Muscle of arm (tissue), 12 donors: Measurements from ENCODE around the gene WNK2. TPM values are rescaled to one million over a fixed set of nuclear protein-coding genes. Genes with fewer than 3 reads are reported as not detected.

Experiments used
- DNase-seq: peaks from one replicate; pipeline ENCODE4 v3.0.0-alpha.2; 2013
- polyA plus RNA-seq, 12 donors: library from polyadenylated mRNA; unstranded; fragments of 120-200 nt; gene quantifications; one replicate each; pipeline ENCODE4 v1.2.1, GENCODE V29; 2013; ENCODE audit not compliant: insufficient read length in 12 of 12

Gene WNK2
- polyA plus RNA-seq, 12 donors, result 7.2 to 61.6 (median 13.9) TPM; not detected in 1

DNA sequence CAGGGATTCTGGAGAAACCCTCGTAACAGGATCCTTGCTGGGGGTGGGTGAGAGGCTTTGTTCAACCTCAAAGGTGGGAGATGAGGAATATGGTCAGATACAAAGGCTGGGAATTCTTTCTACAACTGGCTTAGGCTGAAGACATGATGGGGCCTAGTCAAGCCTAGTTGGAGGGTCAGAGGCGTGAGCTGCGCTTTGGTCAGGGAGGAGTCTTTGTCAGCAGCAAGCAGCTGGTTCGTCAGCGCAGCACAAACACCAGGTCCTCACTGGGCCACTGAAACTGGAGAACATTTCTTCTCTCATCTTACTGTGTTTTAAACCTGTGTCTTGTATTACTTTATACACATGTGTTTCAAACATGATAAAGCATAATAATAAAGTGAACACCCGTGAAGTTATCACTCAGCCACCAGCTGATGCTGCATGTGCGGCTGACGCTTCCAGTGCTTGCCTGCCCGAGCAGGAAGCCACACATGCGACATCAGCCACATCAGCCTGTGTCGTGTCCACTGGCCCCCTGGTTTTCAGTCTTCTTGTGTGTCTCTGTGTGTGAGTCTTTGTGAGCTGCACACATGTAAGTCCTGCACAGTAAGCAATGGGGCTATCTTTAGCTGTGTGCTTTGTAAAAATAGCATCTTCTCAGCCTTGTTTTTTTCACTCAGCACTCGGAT is 81.5 kb downstream of the WNK2 start:
- DNase-seq, result no peak

GRCh38 chr9:93265972-93266371 is 82.0 kb downstream of the WNK2 start:
- DNase-seq, result no peak

DNA sequence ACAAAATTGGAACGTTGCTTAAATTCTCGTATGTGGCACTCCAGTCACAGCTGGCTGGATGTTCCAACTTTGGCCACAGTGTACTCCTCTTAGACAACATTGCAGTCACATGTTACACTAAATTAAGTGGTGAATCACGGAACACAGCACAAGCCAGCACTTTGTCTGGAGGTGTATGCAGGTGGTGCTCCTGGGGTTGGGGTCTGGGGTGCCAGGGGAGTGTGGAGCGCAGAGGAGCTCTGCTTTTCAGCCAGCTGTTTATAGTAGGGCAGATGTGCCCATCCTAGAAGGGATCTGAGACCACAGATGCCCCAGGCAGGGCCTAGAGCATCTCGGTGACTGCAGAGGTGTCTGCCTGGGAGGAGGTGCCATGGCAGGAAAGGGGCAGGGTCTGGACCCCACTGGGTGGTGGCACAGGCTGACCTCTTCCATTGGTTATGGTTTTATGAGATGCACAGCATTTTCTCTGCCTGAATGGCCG is 82.6 kb downstream of the WNK2 start:
- DNase-seq, result no peak

DNA sequence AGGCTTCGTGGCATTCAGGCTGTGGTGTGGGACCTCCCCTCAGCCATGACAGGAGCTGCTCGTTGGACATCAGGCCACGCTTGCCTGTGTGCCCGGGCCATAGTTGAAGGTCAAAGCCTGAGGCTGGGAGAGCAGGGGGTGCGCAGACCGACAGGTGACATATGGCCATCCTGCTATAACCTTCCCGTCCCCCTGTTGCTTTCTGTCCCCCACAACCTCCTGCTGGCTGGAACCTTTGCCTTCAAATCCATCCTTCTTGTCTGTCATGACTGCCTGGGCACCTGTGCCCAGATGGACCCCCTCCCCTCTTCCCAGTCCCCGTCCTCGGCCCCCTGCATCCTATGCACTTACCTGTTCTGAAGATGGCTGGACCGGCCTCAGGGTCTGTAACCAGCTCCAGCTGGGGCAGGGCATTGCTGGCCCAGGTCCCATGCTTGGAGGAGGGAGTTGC is 83.2 kb downstream of the WNK2 start:
- DNase-seq, result no peak

- no peak for DNase-seq
Observed at GRCh38 chr9:93267681-93268505, 84.0 kb downstream of the WNK2 start.

DNA sequence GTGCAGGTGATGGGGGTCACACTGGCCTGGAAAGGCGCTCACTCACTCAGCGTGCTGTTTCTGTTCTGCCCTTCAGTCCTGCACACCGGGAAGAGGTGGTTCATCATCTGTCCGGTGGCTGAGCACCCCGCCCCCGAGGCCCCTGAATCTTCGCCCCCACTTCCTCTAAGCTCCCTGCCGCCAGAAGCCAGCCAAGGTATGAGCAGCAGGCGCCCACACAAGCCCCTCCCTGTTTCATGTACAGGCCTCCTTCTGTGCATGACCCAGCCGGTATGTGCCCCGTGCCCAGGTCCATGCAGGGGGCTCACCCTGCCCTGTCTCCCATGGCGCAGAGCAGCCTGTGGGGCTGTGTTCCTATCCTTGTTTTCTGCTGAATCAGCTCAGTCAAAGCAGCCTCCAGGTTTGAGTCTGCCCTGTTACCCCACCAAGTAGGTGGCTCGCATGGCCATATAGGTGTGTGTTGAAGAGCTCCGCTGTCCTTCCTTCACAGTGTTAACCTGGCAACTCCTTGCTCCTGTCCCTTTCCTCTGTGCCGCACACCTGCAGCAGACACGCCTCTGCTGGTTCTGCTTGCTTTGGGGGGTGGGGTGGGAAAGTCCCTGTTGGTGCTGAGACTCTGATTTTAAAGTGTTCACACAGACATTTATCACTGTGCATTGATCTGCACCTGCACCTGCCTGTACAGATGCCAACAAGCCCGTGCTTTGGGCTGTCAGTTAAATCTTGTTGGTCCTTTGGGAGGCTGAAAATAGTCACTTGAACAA is 84.8 kb downstream of the WNK2 start:
- no peak for DNase-seq

DNA sequence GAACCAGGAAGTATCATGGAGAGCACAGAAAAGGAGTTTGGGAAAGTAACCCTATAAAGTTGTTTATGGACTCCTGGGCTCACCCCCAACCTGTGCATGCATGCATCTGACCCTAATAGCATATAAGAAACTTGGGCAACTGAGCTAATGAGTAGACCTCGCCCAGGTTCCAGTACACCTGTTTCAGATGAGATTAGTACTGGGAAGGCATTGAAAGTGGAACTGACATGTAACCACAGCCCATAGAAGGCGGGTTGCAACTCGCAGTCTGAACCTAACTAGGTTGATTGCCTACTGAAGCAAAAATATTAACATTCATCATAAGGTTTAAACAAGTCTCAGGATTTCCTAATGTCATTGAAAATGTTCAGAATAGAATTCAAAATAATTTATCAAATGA is 87.0 kb downstream of the WNK2 start:
- no peak for DNase-seq

DNA sequence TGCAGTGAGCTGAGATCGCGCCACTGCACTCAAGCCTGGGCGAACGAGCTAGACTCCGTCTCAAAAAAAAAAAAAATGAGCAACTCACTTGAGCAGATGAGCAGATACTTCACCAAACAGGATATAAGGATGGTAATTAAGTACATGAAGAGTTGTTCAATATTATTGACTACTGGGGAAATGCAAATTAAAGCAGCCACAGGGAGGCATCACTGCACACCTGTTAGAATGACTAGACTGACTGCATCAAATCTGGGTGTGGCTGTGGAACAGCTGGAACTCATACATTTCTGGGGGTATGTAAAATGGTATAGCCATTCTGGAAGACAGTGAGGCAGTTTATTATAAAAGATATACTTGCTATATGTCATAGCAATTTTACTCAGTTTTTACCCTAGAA is 93.0 kb downstream of the WNK2 start:
- no peak for DNase-seq

DNA sequence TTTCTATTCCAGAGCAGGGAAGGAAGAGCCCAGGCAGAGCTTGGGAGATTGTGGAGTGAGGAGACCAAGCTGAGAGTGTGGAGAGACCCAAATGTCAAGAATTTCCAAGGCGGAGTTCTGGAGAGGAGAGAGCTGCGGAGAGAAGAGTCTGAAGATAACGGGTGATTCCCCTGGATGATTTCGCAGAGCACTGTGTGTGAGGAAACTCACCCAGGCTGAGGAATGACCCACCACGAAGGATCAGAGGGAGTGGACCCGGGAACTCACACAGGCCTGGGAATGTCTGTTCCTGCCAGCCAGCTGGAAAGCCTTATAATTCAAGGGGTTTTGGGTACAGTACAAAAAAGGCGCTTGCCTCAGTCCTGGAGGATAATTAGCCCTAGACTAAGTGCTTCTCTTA is 94.2 kb downstream of the WNK2 start:
- no peak for DNase-seq

DNA sequence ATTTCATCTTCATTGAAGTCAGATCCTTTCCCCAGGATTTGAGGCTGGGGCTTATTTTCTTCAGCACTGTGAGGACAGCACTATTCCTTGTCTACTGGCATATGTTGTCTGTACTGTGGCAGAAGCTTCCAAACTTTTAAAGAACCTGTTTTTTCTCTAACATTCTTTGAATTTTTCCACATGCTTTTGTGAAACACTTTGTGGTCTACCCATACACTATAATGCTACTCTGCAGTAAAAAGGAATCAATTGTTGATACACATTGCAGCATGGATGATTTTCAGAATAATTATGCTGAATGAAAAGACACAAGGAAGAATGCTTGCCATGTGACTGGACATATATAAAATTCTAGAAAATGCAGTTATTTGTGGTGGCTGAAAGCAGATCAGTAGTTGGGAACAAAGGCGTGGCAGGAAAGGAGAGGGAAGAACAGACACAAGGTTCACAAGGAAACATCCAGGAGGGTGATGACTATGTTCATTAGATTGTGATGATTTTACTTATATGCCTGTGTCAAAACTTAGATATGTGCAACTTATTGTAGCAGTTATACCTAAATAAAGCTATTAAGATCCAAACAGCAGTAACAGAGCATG is 96.8 kb downstream of the WNK2 start:
- no peak for DNase-seq

GRCh38 chr9:93286252-93287188 is 102.6 kb downstream of the WNK2 start:
- no peak for DNase-seq

DNA sequence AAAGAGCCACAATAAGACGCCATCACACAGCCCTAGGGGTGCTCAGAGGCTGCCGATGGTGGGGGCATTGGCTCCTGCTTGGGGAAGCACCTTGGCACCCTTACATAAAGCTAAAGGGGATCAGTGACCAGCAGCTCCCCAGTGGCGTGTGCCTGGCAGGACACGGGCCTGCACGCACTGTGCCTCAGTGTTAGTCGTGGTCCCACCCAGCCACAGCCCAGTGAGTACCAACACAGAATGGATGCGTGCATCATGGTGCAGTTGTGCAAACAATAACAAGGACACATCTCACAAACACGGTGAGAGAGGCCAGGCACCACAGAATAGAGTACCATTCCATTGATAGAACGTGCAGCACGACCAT is 103.2 kb downstream of the WNK2 start:
- no peak for DNase-seq

DNA sequence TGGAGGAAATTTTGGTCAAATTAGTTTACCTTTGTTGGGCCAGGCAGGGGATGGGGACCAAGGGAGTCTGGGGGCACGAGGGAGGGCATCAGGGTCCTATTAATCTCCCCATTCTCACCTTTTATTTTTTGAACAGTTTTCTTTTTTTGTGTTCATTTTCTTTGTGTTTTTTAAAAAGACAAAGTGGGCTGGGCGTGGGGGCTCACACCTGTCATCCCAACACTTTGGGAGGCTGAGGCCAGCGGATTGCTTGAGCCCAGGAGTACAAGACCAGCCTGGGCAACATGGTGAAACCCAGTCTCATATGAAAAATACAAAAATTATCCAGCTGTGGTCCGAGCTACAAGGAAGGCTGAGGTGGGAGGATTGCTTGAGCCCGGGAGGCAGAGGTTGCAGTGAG is 103.7 kb downstream of the WNK2 start:
- no peak for DNase-seq

DNA sequence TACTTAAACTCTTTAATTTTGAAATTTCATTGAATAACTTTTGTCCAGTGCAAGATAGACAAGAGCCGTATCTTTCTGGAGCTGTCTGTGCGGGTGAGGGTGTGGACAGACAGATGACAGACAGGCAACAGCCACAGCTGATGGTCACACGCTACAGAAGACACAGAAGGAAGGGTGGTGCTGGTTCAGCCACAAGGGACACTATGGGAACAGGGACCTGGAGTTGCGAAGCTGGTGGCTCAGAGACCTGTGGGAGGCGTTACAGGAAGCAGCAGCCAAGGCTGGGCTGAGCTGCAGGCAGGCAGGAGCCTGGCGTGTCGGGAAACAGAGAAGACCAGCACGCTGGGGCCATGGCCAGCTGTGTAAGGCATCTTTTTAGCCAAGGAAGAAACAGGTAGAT is 104.4 kb downstream of the WNK2 start:
- no peak for DNase-seq

GRCh38 chr9:93288891-93289883 is 105.2 kb downstream of the WNK2 start:
- DNase-seq, result no peak

DNA sequence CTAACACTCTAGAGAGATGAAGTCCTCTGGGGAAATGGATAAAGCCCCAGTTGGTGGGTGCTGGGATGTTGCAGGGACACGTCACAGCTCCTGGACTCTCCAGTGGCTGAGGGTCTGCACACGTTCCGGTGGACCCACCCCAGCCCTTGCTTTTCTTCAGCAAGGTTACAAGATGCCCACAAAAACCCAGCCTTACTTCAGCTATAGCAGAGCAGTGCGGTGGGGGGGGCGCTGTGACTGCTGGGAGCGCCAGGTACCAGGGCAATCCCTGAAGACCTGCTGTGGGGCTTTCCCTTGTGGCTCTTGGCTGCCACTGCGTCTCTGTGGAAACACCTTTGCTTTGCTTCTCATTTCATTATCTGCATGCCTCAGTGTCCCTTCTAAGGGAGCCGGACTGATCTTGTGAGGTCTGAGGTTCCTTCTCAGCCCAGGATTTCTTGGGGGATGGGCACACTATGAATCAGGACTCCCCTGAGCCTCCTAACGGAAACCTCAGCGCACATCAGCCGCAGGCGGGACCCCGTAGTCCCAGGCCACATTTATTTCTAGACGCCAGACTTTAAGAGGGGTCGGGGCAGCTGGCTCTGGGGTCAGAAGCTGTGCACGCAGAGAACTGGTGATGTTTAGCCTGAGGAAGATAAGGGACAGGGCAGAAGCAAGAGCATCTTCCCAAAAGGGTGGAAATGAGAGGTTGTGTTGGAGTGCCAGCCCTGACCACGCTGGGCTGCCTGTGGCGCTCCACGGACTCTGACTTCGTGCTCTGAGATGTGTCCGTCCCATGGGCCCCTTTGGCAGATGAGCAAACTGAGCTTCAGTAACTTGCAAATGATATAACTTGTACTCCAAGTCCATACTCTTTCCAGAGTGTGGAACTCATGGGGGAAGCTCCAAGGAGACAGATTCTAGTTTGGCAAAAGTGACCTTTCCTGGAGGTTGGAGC is 106.8 kb downstream of the WNK2 start:
- no peak for DNase-seq

DNA sequence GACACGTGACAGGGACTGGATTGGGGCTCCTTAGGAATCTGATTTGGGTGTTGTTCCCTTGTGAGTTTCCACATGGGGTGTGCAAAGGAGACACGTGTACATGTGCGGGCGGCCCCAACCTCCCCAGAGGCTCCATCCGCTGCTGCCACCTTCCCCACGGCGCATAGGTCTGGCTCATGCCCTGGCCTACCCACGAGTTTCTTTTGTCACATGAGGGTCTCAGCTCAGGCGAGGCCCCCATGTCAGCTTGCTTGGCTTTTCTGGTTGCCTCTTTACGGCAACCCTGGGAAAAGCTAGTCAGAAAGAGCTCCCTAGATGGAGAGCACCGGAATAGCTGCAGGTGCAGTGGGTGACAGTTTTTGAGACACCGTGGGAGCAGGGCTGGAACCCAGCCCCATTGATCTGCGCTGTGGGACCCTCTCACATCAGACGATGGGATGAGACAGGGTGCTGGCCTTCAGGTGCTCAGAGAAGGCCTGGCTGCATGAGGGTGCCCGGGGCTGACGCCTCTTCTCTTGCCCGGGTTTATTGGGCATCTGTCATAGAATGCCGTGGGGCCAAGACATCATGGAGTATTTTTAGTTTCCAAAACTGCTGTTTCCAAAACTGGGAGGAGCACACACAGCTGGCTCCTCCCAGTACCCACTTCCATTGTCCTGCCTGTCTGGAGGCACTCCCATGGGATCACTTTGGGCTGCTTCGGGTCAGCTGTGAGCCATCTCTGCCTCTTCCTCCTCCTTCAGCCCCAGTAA is 107.8 kb downstream of the WNK2 start:
- DNase-seq, result no peak

- no peak for DNase-seq
Observed at GRCh38 chr9:93292288-93292615, 108.3 kb downstream of the WNK2 start.
